DMS53 treated with DMSO at 0.1 percent for 48 hours (cell line): Measurements from ENCODE around the gene FOXC2.

Experiments
- DNase-seq: peaks from one replicate; lab custom pipeline; 2025; ENCODE audit not compliant: unreplicated experiment; lab: John Stamatoyannopoulos, UW

The FOXC2 gene

DNA sequence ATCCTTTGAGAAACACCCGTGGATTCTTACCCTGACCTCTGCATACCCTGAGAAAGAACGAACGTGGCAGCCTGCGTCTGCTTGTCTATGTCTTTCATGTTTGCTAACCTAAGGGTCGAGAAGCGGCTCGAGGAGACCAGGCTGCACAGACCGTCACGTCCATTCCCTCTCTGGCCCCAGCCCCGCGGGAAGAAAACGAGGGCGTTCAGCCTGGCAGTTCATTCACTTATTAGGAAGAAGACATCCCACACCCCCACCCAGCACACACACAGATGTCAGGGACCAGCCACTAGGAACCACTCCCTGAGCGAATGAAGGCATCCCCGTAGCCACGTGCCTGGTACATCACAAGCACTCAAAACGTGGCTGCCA, 10.9 kb upstream of the FOXC2 start:
- no peak for DNase-seq

DNA sequence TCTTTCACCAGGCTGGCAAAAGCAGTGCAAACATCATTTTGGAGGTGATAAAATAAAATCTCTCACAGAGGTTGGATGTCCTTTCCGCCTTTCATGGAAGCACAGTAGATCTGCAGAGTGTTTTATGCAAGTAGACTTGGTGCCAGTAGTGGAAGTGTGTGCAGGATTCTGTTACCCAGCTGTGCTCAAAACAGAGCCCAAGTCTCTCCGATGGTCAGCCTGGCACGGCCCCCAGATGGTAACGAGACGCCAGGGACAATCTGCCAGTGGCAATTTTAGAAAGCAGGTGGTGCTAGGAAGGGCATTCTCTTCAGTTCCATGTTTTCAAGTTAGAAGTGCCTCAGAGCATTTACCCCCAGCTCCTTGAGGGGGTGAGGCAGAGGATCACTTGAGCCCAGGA, 10.1 kb upstream of the FOXC2 start:
- no peak for DNase-seq

DNA sequence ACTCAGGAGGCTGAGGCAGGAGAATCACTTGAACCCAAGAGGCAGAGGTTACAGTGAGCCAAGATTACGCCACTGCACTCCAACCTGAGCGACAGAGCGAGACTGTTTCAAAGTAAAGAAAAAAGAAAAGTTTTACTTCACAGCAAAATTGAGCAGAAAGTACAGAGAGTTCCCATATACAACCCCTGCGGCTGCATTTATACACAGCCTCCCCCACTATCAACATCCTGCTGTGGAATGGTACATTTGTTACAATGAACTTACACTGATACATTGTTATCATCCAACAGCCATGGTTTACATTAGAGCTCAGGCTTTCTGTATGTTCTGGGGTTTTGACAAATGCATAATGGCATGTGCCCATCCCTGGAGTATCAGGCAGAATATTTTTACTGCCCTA, 9.0 kb upstream of the FOXC2 start:
- DNase-seq, result no peak

DNA sequence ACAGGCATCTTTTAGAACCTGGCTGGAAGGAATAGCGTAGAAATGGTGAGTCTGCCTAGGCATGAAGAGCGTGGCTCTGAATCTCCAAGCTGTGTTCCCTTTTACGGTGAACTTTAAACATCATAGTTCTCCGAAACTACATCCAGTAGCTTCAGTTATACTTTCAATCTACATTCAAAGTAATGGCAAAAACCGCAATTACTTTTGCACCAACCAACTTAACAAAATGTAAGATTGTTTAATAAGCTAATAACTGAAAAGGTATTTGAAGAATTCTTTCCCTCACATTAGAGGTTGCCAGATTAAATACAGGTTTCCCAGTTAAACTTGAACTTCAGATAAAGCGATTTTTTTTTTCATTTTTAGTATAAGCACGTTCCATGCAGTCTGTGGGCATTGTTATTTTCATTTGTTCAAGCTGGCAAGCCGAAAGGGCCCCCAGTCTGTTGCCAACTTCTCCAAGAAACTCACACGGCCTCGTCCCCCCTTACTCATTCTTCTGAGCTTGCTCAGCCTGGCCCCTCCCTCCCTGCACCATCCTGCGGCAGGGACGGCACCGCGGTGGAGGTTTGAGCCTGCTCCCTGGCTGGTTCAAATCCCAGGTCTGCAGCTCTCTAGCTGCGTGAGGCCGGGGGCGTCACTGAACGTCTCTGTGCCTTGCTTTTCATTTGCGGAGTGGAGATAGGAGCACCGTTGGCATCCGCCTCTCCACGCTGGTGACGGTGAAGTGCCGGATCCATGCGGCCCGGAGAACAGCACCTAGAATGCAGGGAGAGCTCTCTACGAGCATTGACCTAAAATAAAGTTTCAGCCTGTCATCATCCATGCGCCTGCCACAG, 8.1 kb upstream of the FOXC2 start:
- DNase-seq, result no peak

DNA sequence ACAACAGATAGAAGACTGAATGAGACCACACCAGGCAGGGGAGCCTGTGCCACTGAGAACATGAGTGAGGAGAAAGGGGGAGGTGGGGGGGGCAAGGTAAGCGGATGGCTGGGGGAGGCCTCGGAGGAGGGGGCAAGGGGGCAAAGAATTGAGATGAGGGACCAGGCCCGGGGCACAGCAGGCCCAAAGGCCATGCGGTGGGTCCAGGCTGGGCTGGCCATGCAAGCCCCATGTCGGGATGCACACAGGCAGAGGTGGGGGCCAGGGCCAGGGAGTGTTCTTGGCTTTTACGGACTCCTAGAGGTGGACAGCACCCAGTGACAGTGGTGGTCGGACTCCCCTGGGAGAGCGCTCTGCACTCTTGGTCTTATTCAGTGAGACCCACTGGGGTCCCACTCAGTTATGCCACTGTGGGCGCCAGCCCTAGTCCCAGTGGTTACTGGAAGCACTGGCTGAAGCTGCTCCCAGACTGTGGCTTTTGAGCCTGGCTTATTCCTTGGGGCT, 6.8 kb upstream of the FOXC2 start:
- no peak for DNase-seq

DNA sequence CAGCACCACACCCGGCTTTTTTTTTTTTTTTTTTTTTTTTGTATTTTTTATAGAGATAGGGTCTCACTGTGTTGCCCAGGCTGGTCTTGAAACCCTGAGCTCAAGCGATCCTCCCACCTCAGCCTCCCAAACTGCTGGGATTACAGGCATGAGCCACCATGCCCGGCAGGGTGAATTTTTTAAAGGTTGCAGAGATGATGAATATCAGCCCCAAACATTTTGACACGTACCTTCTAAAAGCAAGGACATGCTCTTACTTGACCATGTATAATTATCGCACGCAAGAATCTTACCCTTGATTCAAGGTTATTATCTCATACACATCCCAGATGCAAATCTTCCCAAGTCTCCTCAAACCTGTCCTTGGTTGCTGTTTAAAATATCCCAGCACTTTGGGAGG, 4.3 kb upstream of the FOXC2 start:
- no peak for DNase-seq

DNA sequence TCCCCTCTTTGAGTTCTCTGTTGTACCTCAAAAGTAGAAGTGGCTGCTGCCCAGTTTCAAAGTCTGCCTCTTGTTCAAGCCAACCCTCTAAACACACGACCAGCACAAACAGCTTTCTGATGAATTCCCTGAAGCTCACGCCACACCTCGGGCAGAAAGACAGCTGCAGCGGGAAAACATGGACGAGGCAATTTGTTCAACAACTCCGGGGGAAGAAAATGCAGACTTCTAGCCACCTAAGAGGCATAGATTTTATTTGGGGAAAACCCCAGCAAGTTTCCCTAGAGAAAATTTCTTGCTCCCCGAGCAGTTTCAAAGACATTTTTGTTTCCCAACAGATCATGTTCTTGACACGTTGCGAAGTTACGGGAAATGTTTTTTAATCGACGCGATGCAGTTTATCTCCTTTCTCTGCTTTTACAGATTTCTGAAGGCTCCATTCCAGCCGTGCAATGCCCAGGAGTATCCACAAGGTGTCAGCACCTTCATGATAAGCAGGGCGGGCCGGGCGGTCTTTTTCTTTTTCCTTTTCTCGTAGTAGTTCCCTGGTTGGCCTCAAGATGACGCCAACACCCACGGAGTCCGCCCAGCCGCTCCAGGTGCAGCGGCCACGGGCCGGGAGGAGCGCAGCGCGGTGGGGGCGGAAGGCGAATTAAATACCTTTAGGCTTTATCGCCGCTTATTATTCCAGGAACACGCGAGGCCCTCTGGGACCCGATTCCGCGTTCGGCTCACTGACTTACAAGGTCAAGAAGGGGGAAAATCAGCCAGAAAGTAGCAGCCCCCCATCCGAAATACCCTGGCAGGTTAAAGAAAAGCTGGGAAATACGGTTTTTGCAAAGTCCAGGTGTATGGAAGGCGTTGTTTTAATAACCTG, 2.9 kb upstream of the FOXC2 start:
- peak; percentile 38 for DNase-seq

DNA sequence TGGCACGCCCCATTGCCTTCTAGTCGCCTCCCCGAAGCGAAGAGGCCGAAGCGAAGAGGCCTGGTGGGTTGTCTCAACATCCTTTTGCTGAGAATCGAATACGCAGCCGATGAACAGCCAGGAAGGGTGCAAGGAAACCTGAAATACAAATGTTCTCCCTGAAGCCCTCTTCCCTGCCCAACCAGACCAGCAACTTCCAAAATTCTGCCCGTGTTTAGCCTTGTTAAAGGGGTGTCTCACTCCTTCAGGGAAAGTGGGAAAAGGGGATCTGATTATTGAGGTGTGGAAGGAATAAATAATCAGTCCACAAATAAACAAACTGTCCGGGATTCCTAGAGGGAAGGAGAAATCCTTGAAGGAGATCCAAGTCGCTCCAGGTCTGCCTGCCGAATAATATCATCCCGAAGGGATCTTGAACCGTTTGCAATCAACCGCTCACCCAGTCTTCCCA, 1.4 kb upstream of the FOXC2 start:
- no peak for DNase-seq

DNA sequence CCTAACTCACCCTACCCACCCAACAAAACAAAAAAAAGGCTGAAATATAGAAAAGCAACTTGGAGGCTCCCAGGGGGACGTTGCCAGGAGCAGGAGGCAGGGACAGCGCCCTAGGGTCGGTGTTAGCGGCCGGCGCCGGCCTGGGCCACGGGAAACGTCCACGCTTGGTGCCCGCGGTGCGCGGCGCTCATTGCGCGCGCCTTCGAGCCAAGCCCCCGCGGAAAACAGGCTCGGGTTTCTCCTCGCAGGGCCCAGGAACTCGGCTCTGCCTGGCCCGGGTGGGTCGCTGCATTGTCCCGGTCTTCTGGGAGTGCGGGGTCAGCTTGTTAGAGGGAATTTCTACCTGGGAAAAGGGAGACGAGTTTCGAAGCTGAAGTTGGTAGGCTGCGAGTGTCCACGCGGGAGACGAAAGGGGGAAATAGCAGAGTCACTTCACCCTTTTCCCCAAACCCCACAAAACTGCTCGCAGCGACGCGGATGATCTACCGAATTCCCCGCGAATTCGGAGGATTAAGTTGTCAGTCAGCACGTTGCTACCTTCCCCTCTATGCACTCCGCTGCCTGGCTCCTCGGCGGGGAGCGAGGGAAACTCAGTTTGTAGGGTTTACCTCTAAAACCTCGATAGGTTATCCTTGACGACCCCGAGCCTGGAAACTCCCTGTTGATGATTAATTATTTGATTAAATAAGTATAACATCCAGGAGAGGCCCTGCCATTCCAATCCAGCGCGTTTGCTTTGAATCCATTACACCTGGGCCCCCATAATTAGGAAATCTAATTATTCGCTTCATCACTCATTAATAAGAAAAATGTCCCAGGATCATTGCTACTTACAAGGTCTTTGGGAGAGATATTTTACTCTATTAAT, 751 bp upstream of the FOXC2 start:
- DNase-seq, result no peak

DNA sequence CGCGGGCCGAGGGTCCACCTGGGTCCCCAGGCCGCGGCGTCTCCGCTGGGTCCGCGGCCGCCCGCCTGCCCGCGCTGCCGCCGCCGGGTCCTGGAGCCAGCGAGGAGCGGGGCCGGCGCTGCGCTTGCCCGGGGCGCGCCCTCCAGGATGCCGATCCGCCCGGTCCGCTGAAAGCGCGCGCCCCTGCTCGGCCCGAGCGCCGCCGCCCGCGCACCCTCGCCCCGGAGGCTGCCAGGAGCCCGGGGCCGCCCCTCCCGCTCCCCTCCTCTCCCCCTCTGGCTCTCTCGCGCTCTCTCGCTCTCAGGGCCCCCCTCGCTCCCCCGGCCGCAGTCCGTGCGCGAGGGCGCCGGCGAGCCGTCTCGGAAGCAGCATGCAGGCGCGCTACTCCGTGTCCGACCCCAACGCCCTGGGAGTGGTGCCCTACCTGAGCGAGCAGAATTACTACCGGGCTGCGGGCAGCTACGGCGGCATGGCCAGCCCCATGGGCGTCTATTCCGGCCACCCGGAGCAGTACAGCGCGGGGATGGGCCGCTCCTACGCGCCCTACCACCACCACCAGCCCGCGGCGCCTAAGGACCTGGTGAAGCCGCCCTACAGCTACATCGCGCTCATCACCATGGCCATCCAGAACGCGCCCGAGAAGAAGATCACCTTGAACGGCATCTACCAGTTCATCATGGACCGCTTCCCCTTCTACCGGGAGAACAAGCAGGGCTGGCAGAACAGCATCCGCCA, 504 bp downstream of the FOXC2 start:
- DNase-seq, result no peak

DNA sequence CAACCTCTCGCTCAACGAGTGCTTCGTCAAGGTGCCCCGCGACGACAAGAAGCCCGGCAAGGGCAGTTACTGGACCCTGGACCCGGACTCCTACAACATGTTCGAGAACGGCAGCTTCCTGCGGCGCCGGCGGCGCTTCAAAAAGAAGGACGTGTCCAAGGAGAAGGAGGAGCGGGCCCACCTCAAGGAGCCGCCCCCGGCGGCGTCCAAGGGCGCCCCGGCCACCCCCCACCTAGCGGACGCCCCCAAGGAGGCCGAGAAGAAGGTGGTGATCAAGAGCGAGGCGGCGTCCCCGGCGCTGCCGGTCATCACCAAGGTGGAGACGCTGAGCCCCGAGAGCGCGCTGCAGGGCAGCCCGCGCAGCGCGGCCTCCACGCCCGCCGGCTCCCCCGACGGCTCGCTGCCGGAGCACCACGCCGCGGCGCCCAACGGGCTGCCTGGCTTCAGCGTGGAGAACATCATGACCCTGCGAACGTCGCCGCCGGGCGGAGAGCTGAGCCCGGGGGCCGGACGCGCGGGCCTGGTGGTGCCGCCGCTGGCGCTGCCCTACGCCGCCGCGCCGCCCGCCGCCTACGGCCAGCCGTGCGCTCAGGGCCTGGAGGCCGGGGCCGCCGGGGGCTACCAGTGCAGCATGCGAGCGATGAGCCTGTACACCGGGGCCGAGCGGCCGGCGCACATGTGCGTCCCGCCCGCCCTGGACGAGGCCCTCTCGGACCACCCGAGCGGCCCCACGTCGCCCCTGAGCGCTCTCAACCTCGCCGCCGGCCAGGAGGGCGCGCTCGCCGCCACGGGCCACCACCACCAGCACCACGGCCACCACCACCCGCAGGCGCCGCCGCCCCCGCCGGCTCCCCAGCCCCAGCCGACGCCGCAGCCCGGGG, 1.3 kb downstream of the FOXC2 start:
- DNase-seq, result no peak

DNA sequence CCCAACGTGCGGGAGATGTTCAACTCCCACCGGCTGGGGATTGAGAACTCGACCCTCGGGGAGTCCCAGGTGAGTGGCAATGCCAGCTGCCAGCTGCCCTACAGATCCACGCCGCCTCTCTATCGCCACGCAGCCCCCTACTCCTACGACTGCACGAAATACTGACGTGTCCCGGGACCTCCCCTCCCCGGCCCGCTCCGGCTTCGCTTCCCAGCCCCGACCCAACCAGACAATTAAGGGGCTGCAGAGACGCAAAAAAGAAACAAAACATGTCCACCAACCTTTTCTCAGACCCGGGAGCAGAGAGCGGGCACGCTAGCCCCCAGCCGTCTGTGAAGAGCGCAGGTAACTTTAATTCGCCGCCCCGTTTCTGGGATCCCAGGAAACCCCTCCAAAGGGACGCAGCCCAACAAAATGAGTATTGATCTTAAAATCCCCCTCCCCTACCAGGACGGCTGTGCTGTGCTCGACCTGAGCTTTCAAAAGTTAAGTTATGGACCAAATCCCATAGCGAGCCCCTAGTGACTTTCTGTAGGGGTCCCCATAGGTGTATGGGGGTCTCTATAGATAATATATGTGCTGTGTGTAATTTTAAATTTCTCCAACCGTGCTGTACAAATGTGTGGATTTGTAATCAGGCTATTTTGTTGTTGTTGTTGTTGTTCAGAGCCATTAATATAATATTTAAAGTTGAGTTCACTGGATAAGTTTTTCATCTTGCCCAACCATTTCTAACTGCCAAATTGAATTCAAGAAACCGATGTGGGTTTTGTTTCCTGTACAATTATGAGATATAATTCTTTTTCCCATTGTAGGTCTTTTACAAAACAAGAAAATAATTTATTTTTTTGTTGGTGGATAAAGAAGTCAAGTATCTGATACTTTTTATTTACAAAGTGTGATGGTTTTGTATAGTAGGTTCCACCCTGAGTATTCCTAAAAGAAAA, 2.3 kb downstream of the FOXC2 start:
- no peak for DNase-seq

DNA sequence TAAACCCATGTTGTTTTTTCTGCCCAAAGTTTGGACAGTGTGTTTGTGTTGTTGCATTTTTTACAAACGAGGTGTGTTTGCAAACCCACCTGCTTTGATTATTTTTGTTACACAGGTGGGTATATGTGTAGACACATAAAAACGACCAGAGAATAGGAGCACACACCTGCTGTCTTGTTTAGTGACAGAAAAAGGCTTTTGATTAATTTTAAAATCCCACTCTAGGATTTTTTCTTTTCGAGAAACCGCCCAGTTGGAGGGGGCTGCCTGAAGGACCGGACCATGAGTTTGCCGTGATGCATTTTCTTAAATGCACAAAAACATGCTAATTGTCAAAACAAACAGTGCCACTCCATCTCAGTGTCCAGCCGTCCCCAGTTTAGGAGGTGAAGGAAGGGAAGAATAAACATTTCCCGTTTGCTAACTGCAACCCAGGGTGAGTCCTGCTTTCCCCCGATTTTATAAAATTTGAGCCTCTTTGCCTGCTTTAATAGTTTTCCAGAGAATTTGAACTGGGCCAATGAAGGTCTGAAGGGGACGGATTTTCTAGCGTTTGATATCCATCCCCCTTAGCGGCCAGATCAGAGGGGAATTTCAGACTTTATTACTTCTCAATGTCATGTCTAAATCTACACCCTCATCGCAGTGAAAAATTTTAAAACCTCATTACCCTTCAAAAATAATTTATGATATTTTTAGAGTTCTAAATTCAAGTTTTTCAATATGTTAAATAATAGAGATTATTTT, 3.2 kb downstream of the FOXC2 start:
- DNase-seq, result no peak

DNA sequence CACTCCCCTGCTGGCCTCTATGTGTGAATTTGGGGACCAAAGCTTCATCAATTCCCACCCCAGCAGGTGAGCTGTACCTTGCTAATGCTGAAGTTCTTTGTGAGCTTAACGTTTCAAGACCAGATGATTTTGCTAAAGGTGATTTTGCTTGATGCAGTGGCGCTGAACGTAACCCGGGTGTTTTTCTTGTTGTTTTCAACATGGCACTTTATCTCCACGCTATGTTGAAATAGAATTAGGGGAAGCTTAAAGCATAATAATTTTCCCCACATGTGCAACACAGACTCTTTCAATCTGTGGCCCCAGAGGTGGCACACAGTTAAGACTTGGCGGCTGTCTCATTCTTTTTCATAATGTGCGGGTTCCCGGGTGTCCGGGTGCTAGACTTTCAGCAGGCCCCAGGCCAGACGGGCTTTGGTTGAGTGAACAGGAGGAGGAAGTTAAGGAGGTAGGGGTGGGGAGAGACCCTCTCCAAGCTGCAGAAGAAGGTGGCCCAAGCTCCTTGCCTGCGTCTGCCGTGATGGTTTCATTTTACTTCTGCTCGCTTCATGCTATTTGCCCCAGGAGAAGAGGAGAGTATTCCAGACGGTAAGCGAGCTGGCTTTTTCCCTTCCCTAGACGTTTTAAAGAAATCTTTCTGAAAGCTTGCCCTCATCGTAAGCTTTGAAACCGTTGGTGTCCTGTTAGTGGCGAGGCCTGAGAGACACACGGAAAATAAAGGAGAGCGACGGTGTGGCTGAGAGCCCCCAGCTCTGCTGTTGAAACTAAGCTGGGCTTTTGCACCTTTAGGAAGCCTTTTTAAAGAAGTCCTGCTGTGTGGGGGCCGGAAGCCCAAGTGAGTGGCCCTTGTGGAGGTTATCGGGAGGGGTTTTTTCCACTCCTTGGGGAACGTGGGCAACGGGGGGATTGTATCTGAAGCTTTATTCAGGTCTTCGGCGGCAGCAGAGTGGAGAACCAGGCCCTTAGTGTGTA, 4.2 kb downstream of the FOXC2 start:
- DNase-seq, result no peak

DNA sequence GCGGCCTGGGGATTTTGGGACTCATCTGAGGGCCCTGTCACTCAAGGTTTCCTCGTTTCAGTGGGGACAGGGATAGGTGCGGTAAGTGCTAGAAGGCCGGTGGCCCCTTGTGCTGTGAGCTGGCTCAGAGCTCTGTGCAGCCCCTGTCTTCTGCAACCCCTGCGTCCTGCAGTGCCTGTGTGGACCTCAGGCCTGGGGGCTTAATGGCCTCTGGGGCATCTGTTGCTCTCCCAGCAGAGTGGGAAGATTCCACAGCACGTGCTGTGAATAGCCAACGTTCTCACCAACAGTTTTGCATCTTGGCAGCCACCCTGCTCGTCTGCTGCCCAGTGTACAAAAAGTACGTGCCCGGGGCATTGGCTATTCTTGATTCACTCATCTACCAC, 4.9 kb downstream of the FOXC2 start:
- DNase-seq, result no peak

DNA sequence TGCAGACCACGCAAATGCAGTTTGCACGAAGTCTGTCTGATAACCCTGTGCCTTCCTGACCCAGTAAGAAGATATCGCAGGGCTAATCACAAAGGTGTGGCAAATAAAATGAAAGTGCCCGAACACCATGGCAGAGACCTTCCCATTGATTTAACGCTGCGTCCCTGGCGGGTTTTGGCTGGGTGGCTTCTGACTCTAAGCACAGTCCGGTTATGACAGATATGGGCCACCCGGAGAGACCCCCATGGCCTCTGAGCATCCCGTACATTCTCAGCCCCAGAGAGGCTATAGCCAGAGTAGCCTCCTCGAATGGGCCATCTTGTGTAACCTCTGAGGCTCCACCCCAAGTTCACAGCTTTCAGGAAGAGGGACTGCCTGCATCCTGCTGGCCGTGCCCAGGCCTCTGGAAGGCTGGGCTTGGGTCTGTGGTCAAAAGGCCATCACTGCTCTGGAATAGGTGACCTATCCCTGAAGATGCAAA, 5.5 kb downstream of the FOXC2 start:
- DNase-seq, result no peak
